DMS53 (cell line): ENCODE data around the gene PTPRN2.
"Not testable (repeated sequence)": the region's sequence is repeated elsewhere in the genome, so short reads cannot be mapped to it uniquely, and the experiment has no call there.

Source experiments
- DNase-seq: peaks from one replicate; lab custom pipeline; 2025; lab: John Stamatoyannopoulos, UW

The PTPRN2 gene

GRCh38 chr7:158050441-158050977 is 537.1 kb downstream of the PTPRN2 start:
- DNase-seq: no peak

- DNase-seq: no peak
Observed at GRCh38 chr7:158049271-158049670, 538.4 kb downstream of the PTPRN2 start.

GRCh38 chr7:158048569-158048968 is 539.1 kb downstream of the PTPRN2 start:
- no peak for DNase-seq

- no peak for DNase-seq
Observed at GRCh38 chr7:158047391-158048059, 540.1 kb downstream of the PTPRN2 start.

GRCh38 chr7:158046246-158046645 is 541.4 kb downstream of the PTPRN2 start:
- not testable (repeated sequence) for DNase-seq

GRCh38 chr7:158044482-158044823 is 543.2 kb downstream of the PTPRN2 start:
- DNase-seq: no peak

GRCh38 chr7:158043551-158044481 is 543.8 kb downstream of the PTPRN2 start:
- no peak for DNase-seq

GRCh38 chr7:158042156-158042880 is 545.3 kb downstream of the PTPRN2 start:
- no peak for DNase-seq

- DNase-seq: no peak
Observed at GRCh38 chr7:158040199-158040598, 547.4 kb downstream of the PTPRN2 start.

- DNase-seq: no peak
Observed at GRCh38 chr7:158039270-158039669, 548.4 kb downstream of the PTPRN2 start.

- DNase-seq: no peak
Observed at GRCh38 chr7:158037211-158037610, 550.4 kb downstream of the PTPRN2 start.

- no peak for DNase-seq
Observed at GRCh38 chr7:158035343-158035742, 552.3 kb downstream of the PTPRN2 start.

GRCh38 chr7:158034571-158034970 is 553.1 kb downstream of the PTPRN2 start:
- no peak for DNase-seq

- not testable (repeated sequence) for DNase-seq
Observed at GRCh38 chr7:158033925-158034324, 553.7 kb downstream of the PTPRN2 start.

- no peak for DNase-seq
Observed at GRCh38 chr7:158033196-158033595, 554.4 kb downstream of the PTPRN2 start.

- DNase-seq: no peak
Observed at GRCh38 chr7:158032561-158033115, 555.0 kb downstream of the PTPRN2 start.

- no peak for DNase-seq
Observed at GRCh38 chr7:158031867-158032308, 555.7 kb downstream of the PTPRN2 start.

GRCh38 chr7:158030566-158030965 is 557.1 kb downstream of the PTPRN2 start:
- no peak for DNase-seq

GRCh38 chr7:158030071-158030470 is 557.6 kb downstream of the PTPRN2 start:
- DNase-seq: no peak

- DNase-seq: peak; percentile 56
Observed at GRCh38 chr7:158029509-158029908, 558.1 kb downstream of the PTPRN2 start.

GRCh38 chr7:158028971-158029370 is 558.7 kb downstream of the PTPRN2 start:
- peak; percentile 54 for DNase-seq
